Trophoblast cell (in vitro differentiated cells and primary cell): ENCODE measurements around the gene BEND3.
"Not testable (repeated sequence)": the region's sequence is repeated elsewhere in the genome, so short reads cannot be mapped to it uniquely, and the experiment has no call there.

Experiments
- DNase-seq, 2 donors: peaks; one replicate each; pipeline ENCODE4 v3.0.0-alpha.2; 2016
- H2AFZ ChIP-seq: 2 replicates; pipeline ENCODE4 v1.6.1; 2013; ENCODE audit warnings: low read length, moderate library complexity, mild to moderate bottlenecking; ENCODE audit not compliant: insufficient read depth, poor library complexity
- H2AK5ac ChIP-seq: 2 replicates; pipeline ENCODE4 v1.6.1; 2013; ENCODE audit warnings: mild to moderate bottlenecking, low read length
- H2BK120ac ChIP-seq: 2 replicates; pipeline ENCODE4 v1.6.1; 2013; ENCODE audit warnings: low read length, mild to moderate bottlenecking, moderate library complexity; ENCODE audit not compliant: insufficient read depth, poor library complexity
- H2BK12ac ChIP-seq: 2 replicates; pipeline ENCODE4 v1.6.1; 2013; ENCODE audit warnings: mild to moderate bottlenecking, low read length, moderate library complexity
- H2BK5ac ChIP-seq: 2 replicates; pipeline ENCODE4 v1.6.1; 2013; ENCODE audit warnings: low read length, low read depth, moderate library complexity, mild to moderate bottlenecking; ENCODE audit not compliant: poor library complexity
- H3K14ac ChIP-seq: 2 replicates; pipeline ENCODE4 v1.6.1; 2013; ENCODE audit warnings: mild to moderate bottlenecking, low read length
- H3K18ac ChIP-seq: 2 replicates; pipeline ENCODE4 v1.6.1; 2013; ENCODE audit warnings: mild to moderate bottlenecking, low read length
- H3K23ac ChIP-seq: 2 replicates; pipeline ENCODE4 v1.6.1; 2013; ENCODE audit warnings: low read length
- H3K27ac ChIP-seq: 2 replicates; pipeline ENCODE4 v1.5.1; 2013; ENCODE audit warnings: low read depth, mild to moderate bottlenecking, inconsistent platforms, low read length, moderate library complexity
- H3K27me3 ChIP-seq: 2 replicates; pipeline ENCODE4 v1.6.1; 2013; ENCODE audit warnings: inconsistent platforms, mild to moderate bottlenecking, low read length, moderate library complexity; ENCODE audit not compliant: insufficient read depth
- H3K36me3 ChIP-seq, 2 experiments: 1 replicate in 1 of 2; 2 replicates in 1 of 2; pipeline ENCODE4 v1.6.1; 2013; ENCODE audit warnings: low read length in 2 of 2, mild to moderate bottlenecking in 2 of 2, moderate library complexity in 1 of 2; ENCODE audit not compliant: insufficient read depth in 2 of 2, control insufficient read depth in 1 of 2
- H3K4ac ChIP-seq: 2 replicates; pipeline ENCODE4 v1.6.1; 2013; ENCODE audit warnings: low read depth, mild to moderate bottlenecking, low read length, moderate library complexity
- H3K4me1 ChIP-seq, 2 experiments: 1 replicate in 1 of 2; 2 replicates in 1 of 2; pipeline ENCODE4 v1.6.1; 2013; ENCODE audit warnings: low read length in 2 of 2, mild to moderate bottlenecking in 2 of 2, moderate library complexity in 1 of 2; ENCODE audit not compliant: insufficient read depth in 2 of 2, control insufficient read depth in 1 of 2
- H3K4me2 ChIP-seq: 2 replicates; pipeline ENCODE4 v1.6.1; 2013; ENCODE audit warnings: inconsistent platforms, mild to moderate bottlenecking, low read length, moderate library complexity
- H3K4me3 ChIP-seq: 2 replicates; pipeline ENCODE4 v1.5.1; 2013; ENCODE audit warnings: mild to moderate bottlenecking, low read depth, low read length, inconsistent platforms
- H3K79me1 ChIP-seq: one replicate; pipeline ENCODE4 v1.6.1; 2013; ENCODE audit warnings: low read length
- H3K79me2 ChIP-seq: 2 replicates; pipeline ENCODE4 v1.6.1; 2013; ENCODE audit warnings: low read length, mild to moderate bottlenecking; ENCODE audit not compliant: control insufficient read depth, insufficient read depth, poor library complexity
- H3K9ac ChIP-seq: 2 replicates; pipeline ENCODE4 v1.6.1; 2013; ENCODE audit warnings: mild to moderate bottlenecking, low read length
- H3K9me3 ChIP-seq: 2 replicates; pipeline ENCODE4 v1.6.1; 2013; ENCODE audit warnings: low read depth, mild to moderate bottlenecking, control low read depth, inconsistent platforms, low read length; ENCODE audit not compliant: insufficient read depth
- H4K12ac ChIP-seq: 2 replicates; pipeline ENCODE4 v1.6.1; 2013; ENCODE audit warnings: low read depth, mild to moderate bottlenecking, low read length, moderate library complexity
- H4K8ac ChIP-seq: 2 replicates; pipeline ENCODE4 v1.6.1; 2013; ENCODE audit warnings: low read depth, mild to moderate bottlenecking, low read length, moderate library complexity
- H4K91ac ChIP-seq: one replicate; pipeline ENCODE4 v1.6.1; 2013; ENCODE audit warnings: low read depth, mild to moderate bottlenecking, low read length, moderate library complexity
- WGBS: extraction: QIAGEN DNeasy Blood & Tissue Kit; methylation state at CpG from one replicate; pipeline ENCODE4 v1.1.7; 2013; ENCODE audit warnings: missing lambda C conversion rate; ENCODE audit not compliant: insufficient read length, insufficient coverage; ENCODE audit errors: extremely low coverage; 5-methylcytosine and 5-hydroxymethylcytosine counted together

Gene BEND3

GRCh38 chr6:107118540-107118939 lies 3.2 kb upstream of the BEND3 start:
- H4K8ac ChIP-seq, H3K27ac ChIP-seq, H3K18ac ChIP-seq, H2BK5ac ChIP-seq, H2BK12ac ChIP-seq, H3K4ac ChIP-seq, H3K36me3 ChIP-seq, H3K79me1 ChIP-seq, H2AK5ac ChIP-seq, H3K9ac ChIP-seq, H3K4me3 ChIP-seq, H4K12ac ChIP-seq, H2BK120ac ChIP-seq, H3K4me1 ChIP-seq, H3K14ac ChIP-seq, H3K79me2 ChIP-seq, H2AFZ ChIP-seq, H4K91ac ChIP-seq, H3K27me3 ChIP-seq, H3K4me2 ChIP-seq, H3K9me3 ChIP-seq, H3K23ac ChIP-seq: not testable (repeated sequence)
- no CpG with 5 or more reads among the region's 9 CpGs for WGBS
- peak; percentile 52 to 73 for DNase-seq

- peaks cover 4 to 5% of the 10 kb centered on the region in 2 experiments for H3K4me1 ChIP-seq
- no peak overlapping the region for H2AFZ ChIP-seq
- H2BK120ac ChIP-seq = no peak overlapping the region
- H3K9me3 ChIP-seq = no peaks in the 10 kb centered on the region
- DNase-seq = no peak
- H3K4me2 ChIP-seq = peak overlapping the region; percentile 100
- H3K9ac ChIP-seq = no peak overlapping the region
- no peak overlapping the region for H3K4ac ChIP-seq
- no peak overlapping the region for H2BK5ac ChIP-seq
- no peaks in the 10 kb centered on the region for H3K27me3 ChIP-seq
- H3K18ac ChIP-seq = no peak overlapping the region
- H3K27ac ChIP-seq = no peak overlapping the region
- H3K14ac ChIP-seq = no peak overlapping the region
- H4K91ac ChIP-seq = no peak overlapping the region
- no peak overlapping the region for H3K4me3 ChIP-seq
- H2BK12ac ChIP-seq = no peak overlapping the region
- H2AK5ac ChIP-seq = no peak overlapping the region
- H4K12ac ChIP-seq = no peak overlapping the region
- H3K79me1 ChIP-seq = peaks cover 7% of the 10 kb centered on the region
- peaks cover 3% of the 10 kb centered on the region for H3K79me2 ChIP-seq
- no CpG with 5 or more reads among the region's 7 CpGs for WGBS
- no peak overlapping the region for H3K23ac ChIP-seq
- no peaks in the 10 kb centered on the region for H3K36me3 ChIP-seq
- no peak overlapping the region for H4K8ac ChIP-seq
Measured at GRCh38 chr6:107116931-107117330, 1.6 kb upstream of the BEND3 start.

DNA sequence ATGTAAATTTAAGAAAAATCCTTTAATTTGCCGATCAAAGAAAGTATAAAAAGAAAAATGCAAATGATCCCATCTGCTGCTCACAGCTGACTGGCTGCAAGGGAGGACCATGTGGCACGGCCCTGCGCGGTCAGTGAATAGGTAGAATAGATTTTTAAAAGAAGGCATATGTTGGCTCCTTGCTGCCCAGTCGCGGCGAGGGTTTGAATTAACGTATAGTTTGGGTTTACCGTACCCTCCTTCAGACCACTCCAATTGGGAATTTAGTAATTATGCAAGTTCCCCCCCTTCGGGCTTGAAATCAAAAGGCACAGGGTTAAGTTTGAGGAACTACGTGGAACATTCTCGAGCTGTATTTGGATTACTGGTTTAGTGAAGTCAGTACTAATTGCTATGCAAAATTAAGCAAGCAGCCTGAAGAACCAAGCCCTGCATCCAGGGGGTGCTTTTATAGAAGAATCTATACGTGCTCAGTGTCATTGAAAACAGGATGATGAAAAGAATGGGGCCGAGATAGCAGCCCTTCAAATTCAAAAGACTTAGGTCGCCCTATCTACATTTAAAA lies 1.1 kb upstream of the BEND3 start:
- Histone ChIP-seq H2AK5ac (no peak overlapping the region), H4K12ac (no peak overlapping the region), H3K4me1 (peaks cover 4 to 5% of the 10 kb centered on the region in 2 experiments), H3K4me3 (no peak overlapping the region), H3K4me2 (peak overlapping the region; percentile 100), H3K79me1 (peaks cover 7% of the 10 kb centered on the region), H3K18ac (no peak overlapping the region), H3K27me3 (no peaks in the 10 kb centered on the region), H3K27ac (no peak overlapping the region), H3K9ac (no peak overlapping the region), H3K4ac (no peak overlapping the region), H4K8ac (no peak overlapping the region), H3K79me2 (peaks cover 3% of the 10 kb centered on the region), H2BK5ac (no peak overlapping the region), H4K91ac (no peak overlapping the region), H2BK120ac (no peak overlapping the region), H2BK12ac (no peak overlapping the region), H3K36me3 (no peaks in the 10 kb centered on the region), H2AFZ (peak overlapping the region; percentile 90), H3K14ac (no peak overlapping the region), H3K9me3 (no peaks in the 10 kb centered on the region), H3K23ac (no peak overlapping the region)
- WGBS = no CpG with 5 or more reads among the region's 15 CpGs
- peak in 1 of 2 donors; percentile 45 for DNase-seq

DNA sequence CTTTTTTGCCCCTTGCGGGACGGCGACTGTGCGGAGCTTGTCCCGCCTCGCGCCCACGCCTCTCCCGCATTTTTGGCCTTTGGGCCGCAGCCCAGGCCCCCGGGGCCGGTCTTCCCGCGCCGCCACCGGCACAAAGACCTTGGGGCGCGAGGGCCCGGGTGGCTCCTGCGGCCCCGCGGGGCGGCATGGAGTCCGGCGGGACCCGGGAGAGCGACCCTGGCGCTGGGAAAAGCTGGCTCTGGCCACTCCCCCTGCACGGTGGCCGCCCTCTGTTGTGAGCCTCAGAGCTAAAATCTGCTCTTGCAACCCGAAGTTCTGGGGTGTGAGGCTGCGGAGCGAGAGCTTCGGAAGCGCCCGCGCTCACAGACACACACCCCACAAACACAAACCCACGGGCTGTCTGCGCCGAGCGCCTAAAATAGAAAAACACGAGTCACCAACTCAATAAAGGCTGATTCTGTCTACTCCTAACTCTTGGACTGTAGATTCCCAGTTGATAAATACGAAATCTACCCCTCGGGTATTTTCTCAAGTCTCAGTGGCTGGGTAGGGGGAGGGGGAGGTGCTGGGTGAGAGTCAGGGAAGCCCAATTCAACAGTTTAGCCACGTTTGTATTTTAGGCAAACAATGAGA lies 496 bp upstream of the BEND3 start:
- H4K91ac ChIP-seq = peak overlapping the region; percentile 90
- no CpG with 5 or more reads among the region's 45 CpGs for WGBS
- peak overlapping the region; percentile 63 for H2BK120ac ChIP-seq
- peak overlapping the region; percentile 90 for H2AFZ ChIP-seq
- peak overlapping the region; percentile 59 for H3K18ac ChIP-seq
- H4K12ac ChIP-seq = peak overlapping the region; percentile 5
- peak overlapping the region; percentile 9 for H2BK12ac ChIP-seq
- DNase-seq = peak; percentile 34 to 60
- peaks cover 7% of the 10 kb centered on the region for H3K79me1 ChIP-seq
- no peaks in the 10 kb centered on the region for H3K36me3 ChIP-seq
- H2BK5ac ChIP-seq = peak overlapping the region; percentile 75
- H3K9ac ChIP-seq = peak overlapping the region; percentile 78
- H3K27ac ChIP-seq = peak overlapping the region; percentile 88
- peak overlapping the region; percentile 87 for H4K8ac ChIP-seq
- H3K23ac ChIP-seq = no peak overlapping the region
- H3K4me2 ChIP-seq = peak overlapping the region; percentile 100
- peak overlapping the region; percentile 86 for H3K14ac ChIP-seq
- peak overlapping the region; percentile 43 for H2AK5ac ChIP-seq
- no peaks in the 10 kb centered on the region for H3K9me3 ChIP-seq
- H3K79me2 ChIP-seq = peaks cover 3% of the 10 kb centered on the region
- H3K4me3 ChIP-seq = peak overlapping the region; percentile 89
- H3K27me3 ChIP-seq = no peaks in the 10 kb centered on the region
- H3K4ac ChIP-seq = peak overlapping the region; percentile 72
- peaks cover 4 to 5% of the 10 kb centered on the region in 2 experiments for H3K4me1 ChIP-seq
